GM23338 (cell line): ENCODE data around the gene PARD3. TPM values are rescaled to one million over a fixed set of nuclear protein-coding genes. Genes with fewer than 3 reads are reported as not detected.

Experiments
- ATAC-seq: fragments of 200-7000 bp; cut with Tn5 transposase; 3 replicates; pipeline ENCODE4 v1.9.1; 2020
- DNase-seq: peaks from one replicate; pipeline ENCODE4 v3.0.0-alpha.2; 2015; ENCODE audit warnings: low spot score
- H2AFZ ChIP-seq: fragments of 200-600 bp; sonication (generic); 2 replicates; pipeline ENCODE4 v1.8.0; 2016; ENCODE audit warnings: antibody characterized with exemption, mild to moderate bottlenecking, moderate library complexity
- H3F3A ChIP-seq: fragments of 200-600 bp; sonication (generic); replicated peaks from 2 replicates; pipeline ENCODE4 v1.8.0; 2017; ENCODE audit warnings: antibody characterized with exemption, mixed run types, low read depth
- H3K27ac ChIP-seq: fragments of 200-600 bp; sonication (generic); 2 replicates; pipeline ENCODE4 v1.6.1; 2016; ENCODE audit warnings: low read depth
- H3K27me3 ChIP-seq: fragments of 200-600 bp; sonication (generic); 2 replicates; pipeline ENCODE4 v1.8.0; 2016; ENCODE audit warnings: mild to moderate bottlenecking, mixed run types, moderate library complexity; ENCODE audit not compliant: insufficient read depth
- H3K36me3 ChIP-seq: fragments of 200-600 bp; sonication (generic); 2 replicates; pipeline ENCODE4 v1.8.0; 2016; ENCODE audit warnings: mild to moderate bottlenecking; ENCODE audit not compliant: insufficient read depth
- H3K4me1 ChIP-seq: fragments of 200-600 bp; sonication (generic); 2 replicates; pipeline ENCODE4 v1.8.0; 2016; ENCODE audit warnings: mild to moderate bottlenecking, moderate library complexity; ENCODE audit not compliant: insufficient read depth
- H3K4me2 ChIP-seq: fragments of 200-600 bp; sonication (generic); 2 replicates; pipeline ENCODE4 v1.7.1; 2017; ENCODE audit warnings: mixed run types
- H3K4me3 ChIP-seq: fragments of 200-600 bp; sonication (generic); 2 replicates; pipeline ENCODE4 v1.6.1; 2016; ENCODE audit warnings: mixed run types
- H3K79me2 ChIP-seq: fragments of 200-600 bp; sonication (generic); replicated peaks from 2 replicates; pipeline ENCODE4 v1.8.0; 2017; ENCODE audit warnings: mild to moderate bottlenecking; ENCODE audit not compliant: insufficient read depth
- H3K9me2 ChIP-seq: fragments of 200-600 bp; sonication (generic); 2 replicates; pipeline ENCODE4 v1.8.0; 2017; ENCODE audit not compliant: insufficient read depth
- H4K20me1 ChIP-seq: fragments of 200-600 bp; sonication (generic); replicated peaks from 2 replicates; pipeline ENCODE4 v1.8.0; 2017; ENCODE audit warnings: mild to moderate bottlenecking; ENCODE audit not compliant: insufficient read depth
- H3K27ac Mint-ChIP-seq: 2 replicates; pipeline ENCODE4 v1.8.0; 2020; ENCODE audit warnings: inconsistent platforms, mild to moderate bottlenecking, moderate library complexity, mixed read lengths
- H3K27me3 Mint-ChIP-seq: 3 replicates; pipeline ENCODE4 v1.8.0; 2022; ENCODE audit warnings: low read depth, mild to moderate bottlenecking, moderate library complexity, mixed read lengths, inconsistent platforms; ENCODE audit not compliant: insufficient read depth, poor library complexity
- H3K36me3 Mint-ChIP-seq: 3 replicates; pipeline ENCODE4 v1.8.0; 2021; ENCODE audit warnings: low read depth, mild to moderate bottlenecking, inconsistent platforms, moderate library complexity, mixed read lengths
- H3K4me1 Mint-ChIP-seq: 3 replicates; pipeline ENCODE4 v1.8.0; 2020; ENCODE audit warnings: mild to moderate bottlenecking, inconsistent platforms, mixed read lengths
- H3K4me3 Mint-ChIP-seq: 3 replicates; pipeline ENCODE4 v1.8.0; 2021; ENCODE audit warnings: moderate library complexity, mild to moderate bottlenecking, inconsistent platforms, mixed read lengths
- H3K9me3 Mint-ChIP-seq: 3 replicates; pipeline ENCODE4 v1.8.0; 2020; ENCODE audit warnings: moderate library complexity, mild to moderate bottlenecking, inconsistent platforms, mixed read lengths
- CREB1 ChIP-seq: fragments of 250-450 bp; sonication (Bioruptor Pico); IDR thresholded peaks from 2 replicates; pipeline ENCODE4 v1.5.0; 2020; ENCODE audit warnings: low read depth, mild to moderate bottlenecking, moderate library complexity
- CTCF ChIP-seq, 2 experiments: fragments of 200-600 bp in 1 of 2; sonication (generic) in 1 of 2; conservative IDR thresholded peaks; 2 replicates each; pipeline versions ENCODE4 v1.5.1 to v1.6.1; 2016 to 2017; ENCODE audit warnings: antibody characterized with exemption in 2 of 2, low read depth in 2 of 2, mild to moderate bottlenecking in 2 of 2, moderate library complexity in 1 of 2
- ETS1 ChIP-seq: IDR thresholded peaks from 2 replicates; pipeline ENCODE4 v1.6.1; 2016; ENCODE audit warnings: antibody characterized with exemption
- EZH2 ChIP-seq: fragments of 200-600 bp; sonication (generic); IDR thresholded peaks from one replicate; pipeline ENCODE4 v1.8.0; 2017; ENCODE audit warnings: antibody characterized with exemption, mild to moderate bottlenecking, low read depth; ENCODE audit not compliant: unreplicated experiment
- EZH2phosphoT487 ChIP-seq: fragments of 200-600 bp; sonication (generic); IDR thresholded peaks from one replicate; pipeline ENCODE4 v1.8.1; 2018; ENCODE audit warnings: antibody characterized with exemption; ENCODE audit not compliant: unreplicated experiment
- JUNB ChIP-seq: IDR thresholded peaks from one replicate; pipeline ENCODE4 v1.6.1; 2016; ENCODE audit warnings: antibody characterized with exemption; ENCODE audit not compliant: unreplicated experiment
- NANOG ChIP-seq: IDR thresholded peaks from 2 replicates; pipeline ENCODE4 v1.6.1; 2016; ENCODE audit warnings: antibody characterized with exemption, borderline replicate concordance
- POLR2AphosphoS5 ChIP-seq: IDR thresholded peaks from 2 replicates; pipeline ENCODE4 v1.6.1; 2016; ENCODE audit warnings: antibody characterized with exemption, low read depth
- REST ChIP-seq: IDR thresholded peaks from one replicate; pipeline ENCODE4 v1.6.1; 2018; ENCODE audit warnings: antibody characterized with exemption; ENCODE audit not compliant: unreplicated experiment
- STAT1 ChIP-seq: IDR thresholded peaks from one replicate; pipeline ENCODE4 v1.6.1; 2016; ENCODE audit warnings: antibody characterized with exemption; ENCODE audit not compliant: unreplicated experiment
- ZNF114 ChIP-seq: fragments of 250-450 bp; sonication (Bioruptor Pico); IDR thresholded peaks from 2 replicates; pipeline ENCODE4 v1.5.0; 2020; ENCODE audit warnings: mild to moderate bottlenecking, moderate library complexity
- ZNF331 ChIP-seq: fragments of 250-450 bp; sonication (Bioruptor Pico); IDR thresholded peaks from 2 replicates; pipeline ENCODE4 v1.5.0; 2020; ENCODE audit warnings: low read depth, mild to moderate bottlenecking, moderate library complexity
- ZNF462 ChIP-seq: fragments of 250-450 bp; sonication (Bioruptor Pico); IDR thresholded peaks from 2 replicates; pipeline ENCODE4 v1.5.0; 2020; ENCODE audit warnings: mild to moderate bottlenecking, moderate library complexity
- polyA plus RNA-seq: library from polyadenylated mRNA; unstranded; fragments of >200 nt; fragmentation: Nextera tagmentation; extraction: Ambion mirVana; gene quantifications from 2 replicates; pipeline ENCODE4 v1.2.1, GENCODE V29; 2016
- total RNA-seq: library from RNA; depleted of rRNA; stranded (reverse); fragments of >200 nt; shearing (Covaris generic); gene quantifications from 2 replicates; pipeline ENCODE4 v1.2.3, GENCODE V29; 2014

The PARD3 gene
- total and polyA plus RNA-seq, 2 experiments from 2014 or later: 30.2 to 51.4 TPM

GRCh38 chr10:34697351-34698247 lies 117.5 kb downstream of the PARD3 start:
- ATAC-seq: no peak
- Histone ChIP-seq H4K20me1 (peaks cover 24% of the 10 kb centered on the region), H3K79me2 (peaks cover 88% of the 10 kb centered on the region), H3K27me3 (no peaks in the 10 kb centered on the region), H3K36me3 (no peaks in the 10 kb centered on the region), H2AFZ (no peak overlapping the region), H3K4me1 (peaks cover 24% of the 10 kb centered on the region), H3K4me2 (no peak overlapping the region), H3F3A (no peaks in the 10 kb centered on the region), H3K27ac (no peak overlapping the region), H3K4me3 (no peak overlapping the region), H3K9me2 (no peaks in the 10 kb centered on the region)
- peaks cover 4% of the 10 kb centered on the region; the same call in 1 of the 3 replicates for H3K36me3 Mint-ChIP-seq
- no peaks in the 10 kb centered on the region for H3K9me3 Mint-ChIP-seq
- no peak overlapping the region for H3K27ac Mint-ChIP-seq
- no peak for DNase-seq
- H3K4me3 Mint-ChIP-seq: no peak overlapping the region
- TF ChIP-seq CTCF (conservative IDR thresholded peaks at IDR 0.05; ENCODE audit: low read depth in 2 of 2): no peak
- no peak for TF ChIP-seq REST
- TF ChIP-seq NANOG: no peak
- no peak for TF ChIP-seq ETS1
- no peak for TF ChIP-seq EZH2
- no peak for TF ChIP-seq STAT1
- TF ChIP-seq ZNF462 (CRISPR knock-in tag): no peak
- TF ChIP-seq POLR2AphosphoS5: no peak
- no peak for TF ChIP-seq ZNF331
- TF ChIP-seq ZNF114: no peak
- TF ChIP-seq CREB1 (CRISPR knock-in tag): no peak
- TF ChIP-seq JUNB: no peak
- TF ChIP-seq EZH2phosphoT487: no peak
- H3K27me3 Mint-ChIP-seq: peaks cover 3% of the 10 kb centered on the region
- H3K4me1 Mint-ChIP-seq: peaks cover 29% of the 10 kb centered on the region
